Effector memory CD4-positive, alpha-beta T cell (primary cell): ENCODE measurements around the gene RSPO4.
"Not testable (repeated sequence)": the region's sequence is repeated elsewhere in the genome, so short reads cannot be mapped to it uniquely, and the experiment has no call there.

ENCODE experiments used
- DNase-seq, 3 donors: peaks; one replicate each; pipeline ENCODE4 v3.0.0-alpha.2; 2020
- H3K27ac ChIP-seq: 2 replicates; pipeline ENCODE4 v1.7.0; 2013; ENCODE audit warnings: mild to moderate bottlenecking, low read length, moderate library complexity; ENCODE audit not compliant: insufficient read depth, poor library complexity, severe bottlenecking
- H3K27me3 ChIP-seq: replicated peaks from 2 replicates; pipeline ENCODE4 v1.7.0; 2013; ENCODE audit warnings: mild to moderate bottlenecking, low read length; ENCODE audit not compliant: insufficient read depth, control insufficient read depth, poor library complexity, severe bottlenecking
- H3K36me3 ChIP-seq: 2 replicates; pipeline ENCODE4 v1.7.0; 2013; ENCODE audit warnings: mild to moderate bottlenecking, low read length, moderate library complexity; ENCODE audit not compliant: control insufficient read depth, insufficient read depth
- H3K4me1 ChIP-seq: 2 replicates; pipeline ENCODE4 v1.7.0; 2013; ENCODE audit warnings: low read length, mild to moderate bottlenecking; ENCODE audit not compliant: control insufficient read depth, insufficient read depth, poor library complexity, severe bottlenecking
- H3K4me3 ChIP-seq: 2 replicates; pipeline ENCODE4 v1.7.0; 2013; ENCODE audit warnings: low read length, low read depth, mild to moderate bottlenecking; ENCODE audit not compliant: insufficient read depth, poor library complexity, severe bottlenecking
- H3K9me3 ChIP-seq: 2 replicates; pipeline ENCODE4 v1.7.0; 2013; ENCODE audit warnings: mild to moderate bottlenecking, low read length, moderate library complexity; ENCODE audit not compliant: control insufficient read depth

RSPO4 gene

GRCh38 chr20:1026214-1026613 is 24.1 kb upstream of the RSPO4 start:
- H3K27me3 ChIP-seq, H3K36me3 ChIP-seq, H3K9me3 ChIP-seq, DNase-seq, H3K4me1 ChIP-seq, H3K4me3 ChIP-seq, H3K27ac ChIP-seq: not testable (repeated sequence)

- DNase-seq, result no peak
- no peak overlapping the region for H3K4me3 ChIP-seq
Observed at GRCh38 chr20:1022871-1023270, 20.8 kb upstream of the RSPO4 start.

GRCh38 chr20:1020614-1021013 is 18.5 kb upstream of the RSPO4 start:
- Histone ChIP-seq H3K4me3 (no peak overlapping the region), H3K27ac (no peak overlapping the region), H3K36me3 (no peaks in the 10 kb centered on the region), H3K27me3 (no peaks in the 10 kb centered on the region), H3K4me1 (no peaks in the 10 kb centered on the region), H3K9me3 (no peaks in the 10 kb centered on the region)
- DNase-seq, result no peak

More at GRCh38 chr20:1022871-1023270, 20.8 kb upstream of the RSPO4 start:
- no peaks in the 10 kb centered on the region for H3K4me1 ChIP-seq
- H3K36me3 ChIP-seq, result no peaks in the 10 kb centered on the region
- no peak overlapping the region for H3K27ac ChIP-seq
- H3K27me3 ChIP-seq, result no peaks in the 10 kb centered on the region
- H3K9me3 ChIP-seq, result no peaks in the 10 kb centered on the region

DNA sequence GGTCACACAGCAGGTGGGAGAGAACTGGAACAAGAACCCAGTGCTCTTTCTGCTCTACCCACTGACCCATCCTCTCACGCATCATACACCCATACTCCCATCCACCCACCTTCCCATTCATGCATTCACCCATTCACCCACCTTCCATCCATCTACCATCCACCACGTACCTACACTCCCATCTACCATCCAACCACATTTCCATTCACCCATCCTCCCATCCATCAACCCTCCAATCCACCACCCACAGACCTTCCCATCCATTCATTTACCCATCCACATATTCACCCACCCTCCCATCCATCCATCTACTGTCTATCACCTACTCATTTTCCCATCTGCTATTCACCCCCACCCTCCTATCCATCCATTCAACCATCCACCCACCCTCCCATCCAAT is 17.2 kb upstream of the RSPO4 start:
- Histone ChIP-seq H3K4me3 (no peak overlapping the region), H3K36me3 (no peaks in the 10 kb centered on the region), H3K4me1 (no peaks in the 10 kb centered on the region), H3K27ac (no peak overlapping the region), H3K27me3 (no peaks in the 10 kb centered on the region), H3K9me3 (no peaks in the 10 kb centered on the region)
- no peak for DNase-seq

- H3K9me3 ChIP-seq, result no peaks in the 10 kb centered on the region
- H3K4me1 ChIP-seq, result no peaks in the 10 kb centered on the region
- H3K36me3 ChIP-seq, result no peaks in the 10 kb centered on the region
- DNase-seq, result no peak
- H3K27ac ChIP-seq, result no peak overlapping the region
- no peaks in the 10 kb centered on the region for H3K27me3 ChIP-seq
- no peak overlapping the region for H3K4me3 ChIP-seq
Observed at GRCh38 chr20:1017677-1018076, 15.6 kb upstream of the RSPO4 start.

DNA sequence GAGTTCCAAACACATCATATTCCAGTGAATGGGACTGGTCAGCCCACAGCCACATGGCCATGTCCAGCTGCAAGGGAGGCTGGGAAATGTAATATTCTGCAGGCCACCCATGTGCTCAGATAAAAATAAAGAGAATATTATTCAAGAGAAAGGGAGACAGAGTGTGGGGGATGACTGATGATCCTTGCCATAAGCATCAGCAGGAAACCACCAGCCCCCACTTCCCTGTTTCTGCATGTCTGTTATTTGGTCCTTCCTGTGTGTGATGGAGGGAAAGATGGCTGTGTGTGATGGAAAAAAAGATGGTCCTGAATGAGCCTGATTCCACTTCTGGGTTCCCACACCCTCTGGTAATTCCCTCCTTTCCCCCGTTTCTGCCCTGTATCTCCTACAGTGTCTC is 13.1 kb upstream of the RSPO4 start:
- no peaks in the 10 kb centered on the region for H3K27me3 ChIP-seq
- H3K9me3 ChIP-seq, result no peaks in the 10 kb centered on the region
- no peak for DNase-seq
- H3K27ac ChIP-seq, result no peak overlapping the region
- no peak overlapping the region for H3K4me3 ChIP-seq
- no peaks in the 10 kb centered on the region for H3K4me1 ChIP-seq
- no peaks in the 10 kb centered on the region for H3K36me3 ChIP-seq

- no peaks in the 10 kb centered on the region for H3K9me3 ChIP-seq
- DNase-seq, result no peak
- no peak overlapping the region for H3K4me3 ChIP-seq
- no peak overlapping the region for H3K27ac ChIP-seq
- H3K27me3 ChIP-seq, result no peaks in the 10 kb centered on the region
- H3K4me1 ChIP-seq, result no peaks in the 10 kb centered on the region
- no peaks in the 10 kb centered on the region for H3K36me3 ChIP-seq
Observed at GRCh38 chr20:1014471-1014870, 12.4 kb upstream of the RSPO4 start.

DNA sequence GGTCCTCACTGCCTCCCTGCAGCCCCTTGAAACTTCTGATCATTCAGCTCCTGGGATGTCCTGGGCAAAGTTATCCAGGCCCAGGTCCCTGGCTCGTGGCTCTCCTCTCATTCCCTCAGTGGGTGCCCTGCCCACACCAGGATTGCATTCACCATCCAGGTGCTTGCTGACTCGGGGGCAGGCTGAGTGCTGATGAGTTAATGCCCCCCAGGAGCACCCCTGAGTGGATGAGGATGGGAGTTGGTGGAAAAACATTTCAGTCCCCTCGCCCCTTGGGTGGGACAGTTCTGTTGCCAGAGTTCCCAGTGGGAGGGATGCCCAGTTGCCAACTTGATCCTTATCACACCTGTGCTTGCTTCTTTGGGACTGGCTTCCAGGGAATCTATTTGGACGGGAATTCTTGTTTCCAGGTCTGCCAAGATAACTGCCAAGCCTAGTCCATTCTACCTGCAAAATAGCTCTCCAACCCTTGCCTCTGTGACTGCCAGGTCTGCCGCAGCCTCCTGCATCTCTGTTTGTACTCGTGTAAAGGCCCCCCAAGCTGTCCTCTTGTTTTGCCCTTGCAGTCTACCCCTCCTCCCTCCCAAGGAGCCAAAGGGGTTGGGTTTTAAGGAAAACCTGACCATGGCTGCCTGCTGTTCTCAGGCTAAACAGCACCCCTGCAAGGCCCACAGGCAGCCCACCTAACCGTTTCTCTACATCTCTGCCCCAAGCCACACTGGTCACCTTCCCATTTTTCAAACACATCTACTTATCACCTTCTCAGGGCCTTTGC is 11.6 kb upstream of the RSPO4 start:
- H3K4me1 ChIP-seq, result no peaks in the 10 kb centered on the region
- no peaks in the 10 kb centered on the region for H3K9me3 ChIP-seq
- no peak overlapping the region for H3K4me3 ChIP-seq
- DNase-seq, result no peak
- H3K36me3 ChIP-seq, result no peaks in the 10 kb centered on the region
- H3K27me3 ChIP-seq, result no peaks in the 10 kb centered on the region
- no peak overlapping the region for H3K27ac ChIP-seq

DNA sequence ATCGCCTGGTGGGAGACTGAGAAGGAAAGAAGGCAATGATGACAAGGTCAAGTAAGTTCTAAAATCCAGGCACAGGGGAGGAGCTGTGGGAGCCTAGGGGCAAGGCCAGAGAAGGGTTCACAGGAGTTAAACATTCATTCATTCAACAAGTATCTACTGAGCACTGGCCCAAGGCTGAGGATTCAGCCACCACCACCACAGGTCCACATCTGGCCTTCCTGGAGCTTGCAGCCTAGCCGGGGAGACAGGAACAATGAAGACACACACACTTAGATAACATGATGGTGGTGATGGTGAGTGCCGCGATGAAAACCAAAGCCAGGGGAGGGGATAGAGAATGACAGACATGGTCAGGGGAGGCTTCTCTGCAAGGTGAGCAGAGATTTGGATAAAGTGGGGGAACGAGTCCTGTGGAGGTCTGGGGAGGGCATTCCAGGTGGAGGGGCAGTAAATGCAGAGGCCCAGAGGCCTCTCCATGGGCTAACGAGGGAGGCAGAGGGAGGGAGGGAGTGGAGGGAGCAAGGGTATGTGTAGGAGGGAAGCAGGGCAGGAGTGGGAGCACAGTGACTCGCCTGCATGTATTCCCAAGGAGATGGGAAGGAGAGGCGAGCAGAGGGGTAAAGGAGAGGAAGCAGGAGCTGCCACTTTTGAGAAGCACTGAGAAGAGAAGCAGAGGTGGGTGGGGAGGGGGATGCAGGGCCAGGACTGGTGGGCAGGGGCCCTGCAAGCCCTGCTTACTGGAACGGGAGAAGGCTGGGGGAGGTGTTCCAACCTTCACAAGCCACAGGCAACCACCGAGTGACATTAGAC is 10.5 kb upstream of the RSPO4 start:
- Histone ChIP-seq H3K27me3 (no peaks in the 10 kb centered on the region), H3K27ac (no peak overlapping the region), H3K4me1 (no peaks in the 10 kb centered on the region), H3K4me3 (no peak overlapping the region), H3K36me3 (no peaks in the 10 kb centered on the region), H3K9me3 (no peaks in the 10 kb centered on the region)
- DNase-seq, result no peak

DNA sequence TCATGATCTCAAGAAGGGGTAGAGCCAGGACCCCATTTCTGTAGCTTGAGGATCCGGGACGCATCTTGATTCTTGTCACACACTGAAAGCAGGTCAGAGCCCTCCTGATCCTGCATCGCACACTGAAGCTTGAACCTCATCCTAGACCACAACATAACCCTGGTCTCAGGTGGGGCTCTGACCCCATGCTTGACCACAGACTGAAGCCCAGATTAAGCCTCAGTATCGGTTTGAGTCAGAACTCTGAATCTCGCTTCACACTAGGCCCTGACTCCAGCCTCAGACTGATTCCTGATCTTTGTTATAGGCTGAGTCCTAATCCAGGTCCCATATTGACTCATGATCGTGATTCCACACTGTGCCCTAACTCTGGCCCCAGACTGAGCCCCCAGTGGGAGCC is 8.5 kb upstream of the RSPO4 start:
- H3K9me3 ChIP-seq, result no peaks in the 10 kb centered on the region
- H3K4me3 ChIP-seq, result no peak overlapping the region
- no peaks in the 10 kb centered on the region for H3K4me1 ChIP-seq
- no peak for DNase-seq
- no peak overlapping the region for H3K27ac ChIP-seq
- H3K36me3 ChIP-seq, result no peaks in the 10 kb centered on the region
- H3K27me3 ChIP-seq, result no peaks in the 10 kb centered on the region
